K562 (cell line): ENCODE data around the gene WNT3. TPM values are rescaled to one million over a fixed set of nuclear protein-coding genes. Genes with fewer than 3 reads are reported as not detected.

Experiments used
- ARHGAP35 ChIP-seq: fragments of 450-650 bp; IDR thresholded peaks from 2 replicates; pipeline ENCODE4 v1.6.1; 2018; ENCODE audit not compliant: partially characterized antibody
- GABPB1 ChIP-seq: sonication (generic); formaldehyde crosslinking; IDR thresholded peaks from 2 replicates; pipeline ENCODE4 v1.8.0; 2022; ENCODE audit warnings: mild to moderate bottlenecking, missing genetic modification reagents
- GTF2F1 ChIP-seq: IDR thresholded peaks from 2 replicates; pipeline ENCODE4 v1.6.1; 2011; ENCODE audit warnings: low read depth, low read length, improper control_type of control experiment
- MYNN ChIP-seq, 2 experiments: sonication (generic); formaldehyde crosslinking in 1 of 2; IDR thresholded peaks; 2 replicates each; pipeline versions ENCODE4 v1.5.0 to v1.6.1; 2016 to 2020; ENCODE audit warnings: antibody characterized with exemption in 1 of 2, missing genetic modification reagents in 1 of 2
- NELFE ChIP-seq: IDR thresholded peaks from 2 replicates; pipeline ENCODE4 v1.6.1; 2011; ENCODE audit warnings: mild to moderate bottlenecking; ENCODE audit not compliant: insufficient read depth, insufficient read length
- SUPT5H ChIP-seq: fragments of 450-650 bp; IDR thresholded peaks from 2 replicates; pipeline ENCODE4 v1.6.1; 2016
- ZKSCAN1 ChIP-seq: fragments of 150-350 bp; IDR thresholded peaks from 2 replicates; pipeline ENCODE4 v1.6.1; 2016; ENCODE audit warnings: low read depth, low read length
- polyA plus RNA-seq, 8 experiments: library from polyadenylated mRNA; depleted of rRNA in 4 of 8; stranded (reverse) in 5 of 8; unstranded in 3 of 8; fragments of >200 nt; fragmentation: Nextera tagmentation in 2 of 8; fragmentation: Illumina TruSeq in 1 of 8; extraction: Ambion mirVana in 2 of 8; extraction: Trizol in 1 of 8; gene quantifications; 2 replicates each; pipeline versions ENCODE4 v1.2.1 to v1.2.3, GENCODE V29; 2011 to 2014; ENCODE audit warnings: inconsistent platforms in 1 of 8, missing spikeins in 1 of 8
- total RNA-seq, 7 experiments: library from RNA; depleted of rRNA in 6 of 7; stranded (reverse); fragments of >200 nt in 6 of 7; fragmentation: Illumina TruSeq in 2 of 7; extraction: Trizol in 2 of 7; gene quantifications; 2 replicates each; pipeline versions ENCODE4 v1.2.1 to v1.2.3, GENCODE V29; 2011 to 2021; ENCODE audit warnings: low replicate concordance in 1 of 7
- TF ChIP-seq, protein P1 (sequence below): sonication (generic); formaldehyde crosslinking; IDR thresholded peaks from 2 replicates; pipeline ENCODE4 v1.8.0; 2022; ENCODE audit warnings: missing genetic modification reagents, mild to moderate bottlenecking, borderline replicate concordance
- TF ChIP-seq, protein P2 (sequence below), 3 experiments: IDR thresholded peaks in 2 of 3; conservative IDR thresholded peaks in 1 of 3; 2 replicates each; pipeline ENCODE4 v1.5.1; 2011 to 2012; ENCODE audit warnings: low read length in 3 of 3, mild to moderate bottlenecking in 3 of 3, control low read depth in 2 of 3, improper control_type of control experiment in 1 of 3, inconsistent platforms in 1 of 3, low read depth in 1 of 3, mixed read lengths in 1 of 3, moderate library complexity in 1 of 3; ENCODE audit not compliant: insufficient read depth in 2 of 3
- TF ChIP-seq, protein P3 (sequence below): fragments of 250-450 bp; sonication (Bioruptor Pico); IDR thresholded peaks from 2 replicates; pipeline ENCODE4 v1.5.1; 2021; ENCODE audit warnings: mild to moderate bottlenecking

The WNT3 gene
- total and polyA plus RNA-seq, 9 of the 15 experiments (the other 6 are each of a cell fraction or from before 2014, with no cell fraction given) = 1.5 to 6.1 (median 3.3) TPM

DNA sequence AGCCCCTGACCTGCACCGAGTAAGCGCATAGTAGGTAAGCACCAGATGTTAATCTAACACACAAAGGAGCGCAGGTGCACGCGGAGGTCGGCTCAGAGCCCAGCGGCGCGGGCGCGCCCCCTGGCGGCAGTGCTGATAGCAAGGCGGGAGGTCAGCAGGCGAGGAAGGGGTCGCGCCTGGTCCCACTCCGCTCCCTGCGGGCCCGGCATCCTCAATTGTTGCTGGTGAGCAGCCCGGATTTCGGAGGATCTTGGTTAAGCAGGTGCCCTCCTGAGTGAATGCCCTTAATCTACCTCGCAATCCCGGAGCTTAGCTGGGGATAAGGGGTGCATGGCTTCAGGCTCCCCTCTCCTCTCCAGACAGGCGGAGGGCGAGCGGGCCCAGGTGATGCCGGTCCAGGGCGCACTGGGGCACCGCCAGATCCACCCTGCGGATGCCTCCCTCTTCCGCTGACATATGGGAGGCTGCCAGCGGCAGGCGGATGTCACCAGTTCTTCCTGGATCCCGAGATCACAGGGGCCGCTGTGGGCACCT is 4.0 kb upstream of the WNT3 start (continued):
- no peak for TF ChIP-seq GABPB1
- TF ChIP-seq ZKSCAN1 = peak; percentile 98
- peak; percentile 33; the same call in 1 of the 2 replicates for TF ChIP-seq GTF2F1
- TF ChIP-seq, protein P1, sequence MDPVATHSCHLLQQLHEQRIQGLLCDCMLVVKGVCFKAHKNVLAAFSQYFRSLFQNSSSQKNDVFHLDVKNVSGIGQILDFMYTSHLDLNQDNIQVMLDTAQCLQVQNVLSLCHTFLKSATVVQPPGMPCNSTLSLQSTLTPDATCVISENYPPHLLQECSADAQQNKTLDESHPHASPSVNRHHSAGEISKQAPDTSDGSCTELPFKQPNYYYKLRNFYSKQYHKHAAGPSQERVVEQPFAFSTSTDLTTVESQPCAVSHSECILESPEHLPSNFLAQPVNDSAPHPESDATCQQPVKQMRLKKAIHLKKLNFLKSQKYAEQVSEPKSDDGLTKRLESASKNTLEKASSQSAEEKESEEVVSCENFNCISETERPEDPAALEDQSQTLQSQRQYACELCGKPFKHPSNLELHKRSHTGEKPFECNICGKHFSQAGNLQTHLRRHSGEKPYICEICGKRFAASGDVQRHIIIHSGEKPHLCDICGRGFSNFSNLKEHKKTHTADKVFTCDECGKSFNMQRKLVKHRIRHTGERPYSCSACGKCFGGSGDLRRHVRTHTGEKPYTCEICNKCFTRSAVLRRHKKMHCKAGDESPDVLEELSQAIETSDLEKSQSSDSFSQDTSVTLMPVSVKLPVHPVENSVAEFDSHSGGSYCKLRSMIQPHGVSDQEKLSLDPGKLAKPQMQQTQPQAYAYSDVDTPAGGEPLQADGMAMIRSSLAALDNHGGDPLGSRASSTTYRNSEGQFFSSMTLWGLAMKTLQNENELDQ = no peak
- TF ChIP-seq NELFE = no peak
- TF ChIP-seq, protein P2, sequence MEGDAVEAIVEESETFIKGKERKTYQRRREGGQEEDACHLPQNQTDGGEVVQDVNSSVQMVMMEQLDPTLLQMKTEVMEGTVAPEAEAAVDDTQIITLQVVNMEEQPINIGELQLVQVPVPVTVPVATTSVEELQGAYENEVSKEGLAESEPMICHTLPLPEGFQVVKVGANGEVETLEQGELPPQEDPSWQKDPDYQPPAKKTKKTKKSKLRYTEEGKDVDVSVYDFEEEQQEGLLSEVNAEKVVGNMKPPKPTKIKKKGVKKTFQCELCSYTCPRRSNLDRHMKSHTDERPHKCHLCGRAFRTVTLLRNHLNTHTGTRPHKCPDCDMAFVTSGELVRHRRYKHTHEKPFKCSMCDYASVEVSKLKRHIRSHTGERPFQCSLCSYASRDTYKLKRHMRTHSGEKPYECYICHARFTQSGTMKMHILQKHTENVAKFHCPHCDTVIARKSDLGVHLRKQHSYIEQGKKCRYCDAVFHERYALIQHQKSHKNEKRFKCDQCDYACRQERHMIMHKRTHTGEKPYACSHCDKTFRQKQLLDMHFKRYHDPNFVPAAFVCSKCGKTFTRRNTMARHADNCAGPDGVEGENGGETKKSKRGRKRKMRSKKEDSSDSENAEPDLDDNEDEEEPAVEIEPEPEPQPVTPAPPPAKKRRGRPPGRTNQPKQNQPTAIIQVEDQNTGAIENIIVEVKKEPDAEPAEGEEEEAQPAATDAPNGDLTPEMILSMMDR (IDR thresholded peaks at IDR 0.05 in 2 of 3, conservative IDR thresholded peaks at IDR 0.05 in 1 of 3; ENCODE audit: insufficient read depth in 2 of 3, low read depth in 1 of 3, low read length in 3 of 3) = peak; percentile 79 to 94 (median 88)
- TF ChIP-seq ARHGAP35 = no peak
- TF ChIP-seq SUPT5H = no peak
- no peak for TF ChIP-seq MYNN (IDR thresholded peaks at IDR 0.05)
- TF ChIP-seq MYNN (CRISPR knock-in tag; IDR thresholded peaks at IDR 0.05) = no peak
- TF ChIP-seq, protein P3, sequence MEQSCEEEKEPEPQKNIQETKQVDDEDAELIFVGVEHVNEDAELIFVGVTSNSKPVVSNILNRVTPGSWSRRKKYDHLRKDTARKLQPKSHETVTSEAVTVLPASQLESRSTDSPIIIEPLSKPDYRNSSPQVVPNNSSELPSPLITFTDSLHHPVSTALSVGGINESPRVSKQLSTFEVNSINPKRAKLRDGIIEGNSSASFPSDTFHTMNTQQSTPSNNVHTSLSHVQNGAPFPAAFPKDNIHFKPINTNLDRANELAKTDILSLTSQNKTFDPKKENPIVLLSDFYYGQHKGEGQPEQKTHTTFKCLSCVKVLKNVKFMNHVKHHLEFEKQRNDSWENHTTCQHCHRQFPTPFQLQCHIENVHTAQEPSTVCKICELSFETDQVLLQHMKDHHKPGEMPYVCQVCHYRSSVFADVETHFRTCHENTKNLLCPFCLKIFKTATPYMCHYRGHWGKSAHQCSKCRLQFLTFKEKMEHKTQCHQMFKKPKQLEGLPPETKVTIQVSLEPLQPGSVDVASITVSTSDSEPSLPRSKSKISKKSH = no peak
